OCI-LY7 (cell line): ENCODE results near the gene HTT. TPM values are rescaled to one million over a fixed set of nuclear protein-coding genes. Genes with fewer than 3 reads are reported as not detected.

Experiments used
- BruUV-seq: library from RNA; stranded (reverse); fragments of 400-500 nt; replicated peaks from 2 replicates; lab custom pipeline; 2021; lab: Mats Ljungman, UMichigan
- CTCF ChIA-PET: fragments of 300-600 bp; sonication (Branson Sonifier 250); formaldehyde crosslinking; loops from one replicate; lab custom pipeline; 2022; ENCODE audit warnings: antibody characterized with exemption; ENCODE audit not compliant: unreplicated experiment; lab: Charles Lee
- POLR2A ChIA-PET: fragments of 300-600 bp; sonication (Branson Sonifier 250); formaldehyde crosslinking; loops from one replicate; lab custom pipeline; 2022; ENCODE audit warnings: antibody characterized with exemption; lab: Charles Lee
- DNase-seq: peaks from one replicate; pipeline ENCODE4 v3.0.0-alpha.2; 2015; ENCODE audit warnings: low spot score
- H2AFZ ChIP-seq: fragments of 200-600 bp; sonication (generic), shearing (Covaris generic); 2 replicates; pipeline ENCODE4 v1.6.1; 2014; ENCODE audit warnings: mild to moderate bottlenecking, antibody characterized with exemption, low read length, moderate library complexity
- H3K27ac ChIP-seq: fragments of 200-600 bp; sonication (generic); 2 replicates; pipeline ENCODE4 v1.5.1; 2014; ENCODE audit warnings: mixed run types, low read depth, mild to moderate bottlenecking, moderate library complexity, low read length, inconsistent platforms; ENCODE audit not compliant: poor library complexity, severe bottlenecking
- H3K36me3 ChIP-seq: fragments of 200-600 bp; sonication (generic); 2 replicates; pipeline ENCODE4 v1.6.1; 2014; ENCODE audit warnings: mild to moderate bottlenecking, antibody characterized with exemption, low read length, moderate library complexity, mixed read lengths; ENCODE audit not compliant: insufficient read depth
- H3K4me1 ChIP-seq: fragments of 200-600 bp; sonication (generic); 2 replicates; pipeline ENCODE4 v1.5.1; 2014; ENCODE audit warnings: mild to moderate bottlenecking, low read length; ENCODE audit not compliant: insufficient read depth, poor library complexity, severe bottlenecking
- H3K4me2 ChIP-seq: fragments of 200-600 bp; sonication (generic); 2 replicates; pipeline ENCODE4 v1.6.1; 2014; ENCODE audit warnings: mild to moderate bottlenecking, low read length
- H3K4me3 ChIP-seq: fragments of 200-600 bp; sonication (generic); 2 replicates; pipeline ENCODE4 v1.5.1; 2014; ENCODE audit warnings: mild to moderate bottlenecking, low read depth, low read length; ENCODE audit not compliant: poor library complexity, severe bottlenecking
- H3K79me2 ChIP-seq: fragments of 200-600 bp; sonication (generic); 2 replicates; pipeline ENCODE4 v1.6.1; 2016; ENCODE audit warnings: low read depth, mild to moderate bottlenecking, low read length, moderate library complexity, mixed read lengths; ENCODE audit not compliant: insufficient read depth
- H3K9me2 ChIP-seq: fragments of 200-600 bp; sonication (generic); 2 replicates; pipeline ENCODE4 v1.6.1; 2016; ENCODE audit warnings: mild to moderate bottlenecking, low read length, mixed read lengths; ENCODE audit not compliant: insufficient read depth
- H3K9me3 ChIP-seq: fragments of 200-600 bp; sonication (generic); 2 replicates; pipeline ENCODE4 v1.6.1; 2014; ENCODE audit warnings: mild to moderate bottlenecking, mixed run types, low read length, mixed read lengths
- H4K20me1 ChIP-seq: fragments of 200-600 bp; sonication (generic); 2 replicates; pipeline ENCODE4 v1.6.1; 2014; ENCODE audit warnings: mild to moderate bottlenecking, antibody characterized with exemption, low read length, moderate library complexity, mixed read lengths; ENCODE audit not compliant: insufficient read depth
- CTCF ChIP-seq: fragments of 200-600 bp; sonication (generic); conservative IDR thresholded peaks from 2 replicates; pipeline ENCODE4 v1.5.1; 2014; ENCODE audit warnings: mild to moderate bottlenecking, antibody characterized with exemption, low read length, moderate library complexity, mixed read lengths
- EZH2phosphoT487 ChIP-seq: fragments of 200-600 bp; sonication (generic); IDR thresholded peaks from 2 replicates; pipeline ENCODE4 v1.6.1; 2018; ENCODE audit warnings: low read depth, borderline replicate concordance, mild to moderate bottlenecking, mixed run types, antibody characterized with exemption, low read length, moderate library complexity, mixed read lengths
- intact Hi-C: fragments of 100-400 bp; cut with micrococcal nuclease; formaldehyde crosslinking; loops from one replicate; pipeline ENCODE4 v1.10.0; 2022; ENCODE audit not compliant: unreplicated experiment
- total RNA-seq, 2 experiments: library from RNA; depleted of rRNA in 1 of 2; stranded (reverse); fragments of >200 nt in 1 of 2; shearing (Covaris generic) in 1 of 2; gene quantifications; 2 replicates each; pipeline ENCODE4 v1.2.3, GENCODE V29; 2014 to 2022

The HTT gene
- total RNA-seq, 2 experiments from 2014 or later: 36.4 to 91.3 TPM

GRCh38 chr4:3237712-3238560, 163.5 kb downstream of the HTT start:
- no peaks in the 10 kb centered on the region for H3K9me3 ChIP-seq
- POLR2A ChIA-PET: no interaction called here
- CTCF ChIA-PET: interaction anchor here (0.6 kb wide), 1 partner anchor 275 kb away, joined by 4 read pairs; the partner anchor contains the start of genes GRK4 and NOP14
- H4K20me1 ChIP-seq: no peaks in the 10 kb centered on the region
- no peak overlapping the region for H3K27ac ChIP-seq
- BruUV-seq: no TSS peak
- H3K79me2 ChIP-seq: no peaks in the 10 kb centered on the region
- no peak for TF ChIP-seq EZH2phosphoT487
- TF ChIP-seq CTCF: no peak
- intact Hi-C loops: no loop called here
- DNase-seq: no peak
- no peaks in the 10 kb centered on the region for H3K4me1 ChIP-seq
- H2AFZ ChIP-seq: no peak overlapping the region
- H3K36me3 ChIP-seq: peaks cover 46% of the 10 kb centered on the region; the same call in 1 of the 2 replicates
- no peaks in the 10 kb centered on the region for H3K9me2 ChIP-seq
- H3K4me2 ChIP-seq: no peak overlapping the region
- H3K4me3 ChIP-seq: no peak overlapping the region

- Histone ChIP-seq H3K4me2 (no peak overlapping the region), H3K36me3 (peaks cover 40% of the 10 kb centered on the region; the same call in 1 of the 2 replicates), H3K9me3 (no peaks in the 10 kb centered on the region), H3K79me2 (no peaks in the 10 kb centered on the region), H3K9me2 (no peaks in the 10 kb centered on the region), H3K27ac (no peak overlapping the region), H2AFZ (no peak overlapping the region), H4K20me1 (no peaks in the 10 kb centered on the region), H3K4me3 (no peak overlapping the region), H3K4me1 (no peaks in the 10 kb centered on the region)
- ChIA-PET POLR2A (no interaction called here), CTCF (no interaction called here)
- intact Hi-C loops: no loop called here
- no TSS peak for BruUV-seq
- no peak for TF ChIP-seq CTCF
- DNase-seq: no peak
These were observed 164.2 kb downstream of the HTT start for GRCh38 chr4:3238721-3239120.

- H3K4me2 ChIP-seq: no peak overlapping the region
- H3K27ac ChIP-seq: no peak overlapping the region
- TF ChIP-seq EZH2phosphoT487: no peak
- TF ChIP-seq CTCF: no peak
- no TSS peak for BruUV-seq
- no peaks in the 10 kb centered on the region for H4K20me1 ChIP-seq
- no peak overlapping the region for H3K4me3 ChIP-seq
- peaks cover 40% of the 10 kb centered on the region; the same call in 1 of the 2 replicates for H3K36me3 ChIP-seq
- no peaks in the 10 kb centered on the region for H3K4me1 ChIP-seq
- DNase-seq: no peak
- CTCF ChIA-PET: no interaction called here
- no peaks in the 10 kb centered on the region for H3K9me3 ChIP-seq
- POLR2A ChIA-PET: interaction anchor here (1.1 kb wide), 1 partner anchor 89 kb away, joined by 4 read pairs; no protein-coding TSS in a partner anchor
- no peaks in the 10 kb centered on the region for H3K79me2 ChIP-seq
- no peak overlapping the region for H2AFZ ChIP-seq
- intact Hi-C loops: no loop called here
- H3K9me2 ChIP-seq: no peaks in the 10 kb centered on the region
These were observed 164.8 kb downstream of the HTT start for GRCh38 chr4:3239303-3239702.
